GM12891 (cell line): ENCODE data around the gene ABCG1.
A peak's percentile ranks its signal among the peaks of the same experiment; 100 is the strongest.

Experiments used
- DNase-seq: peaks from one replicate; pipeline ENCODE4 v3.0.0; 2011; ENCODE audit warnings: low spot score; ENCODE audit not compliant: insufficient read length
- FAIRE-seq: peaks from 2 replicates; lab custom pipeline; 2011; peaks lifted over from hg19 to GRCh38; lab: Jason Lieb, UNC
- PAX5 ChIP-seq: IDR thresholded peaks from 2 replicates; pipeline ENCODE4 v1.6.1; 2011; ENCODE audit warnings: low read length, moderate library complexity, mild to moderate bottlenecking; ENCODE audit not compliant: insufficient read depth, severe bottlenecking
- POLR2A ChIP-seq: IDR thresholded peaks from 2 replicates; pipeline ENCODE4 v1.6.1; 2011; ENCODE audit warnings: low read depth, low read length, control low read depth
- POLR2AphosphoS5 ChIP-seq: IDR thresholded peaks from 2 replicates; pipeline ENCODE4 v1.6.1; 2011; ENCODE audit warnings: low read depth, low read length, control low read depth
- POU2F2 ChIP-seq: IDR thresholded peaks from 2 replicates; pipeline ENCODE4 v1.6.1; 2011; ENCODE audit warnings: low read depth, mild to moderate bottlenecking, control low read depth, low read length, moderate library complexity
- SPI1 ChIP-seq: IDR thresholded peaks from 2 replicates; pipeline ENCODE4 v1.6.1; 2011; ENCODE audit warnings: low read depth, low read length, control low read depth
- TAF1 ChIP-seq: IDR thresholded peaks from 2 replicates; pipeline ENCODE4 v1.6.1; 2011; ENCODE audit warnings: low read depth, low read length, control low read depth

Gene ABCG1

DNA sequence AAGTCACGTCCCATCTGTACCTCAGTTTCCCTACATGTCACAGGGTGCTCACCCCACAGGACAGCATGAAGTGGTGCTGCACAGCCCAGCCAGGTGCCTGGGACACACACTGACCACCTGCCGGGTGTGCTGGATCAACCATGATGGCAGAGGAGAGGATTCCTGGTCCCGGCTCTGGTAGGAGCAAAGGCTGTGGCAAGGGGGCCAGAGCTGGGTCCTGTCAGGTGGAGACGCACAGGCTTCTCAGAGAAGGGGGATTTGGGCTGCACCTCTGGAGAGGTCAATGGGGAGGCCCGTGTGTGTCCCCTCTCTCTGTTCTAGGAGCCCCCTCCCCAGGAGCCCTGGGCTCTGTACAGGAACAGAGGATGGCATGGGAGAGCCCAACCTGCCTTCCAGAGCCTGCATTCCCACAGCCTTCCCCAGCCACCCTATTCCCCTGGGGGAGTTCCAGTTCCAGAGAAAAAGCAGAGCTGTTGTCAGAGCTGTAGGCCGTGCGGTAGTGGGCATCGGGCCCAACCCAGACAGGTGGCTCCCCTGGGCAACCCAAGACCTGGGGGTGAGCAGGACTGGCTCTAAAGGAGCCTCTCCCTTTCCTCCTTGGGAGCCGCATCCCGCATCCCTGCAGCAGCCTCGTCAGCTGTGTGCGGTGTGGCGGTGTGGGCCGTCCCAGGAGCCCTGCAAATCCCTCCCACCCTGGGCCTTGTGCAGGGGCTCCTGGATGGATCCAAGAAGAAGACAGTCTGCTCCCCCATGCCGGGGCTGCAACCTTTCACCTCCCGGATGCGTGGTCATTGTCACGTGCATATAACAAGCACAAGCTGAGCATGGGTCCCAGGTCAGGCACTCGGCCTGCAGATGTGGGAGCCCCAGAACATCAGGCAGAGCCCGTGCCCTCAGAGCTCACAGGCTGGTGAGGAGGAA is 99.1 kb downstream of the ABCG1 start:
- DNase-seq: no peak
- no peak for FAIRE-seq
- TF ChIP-seq POLR2A (no peak), POU2F2 (no peak), TAF1 (no peak), PAX5 (no peak), POLR2AphosphoS5 (no peak), SPI1 (no peak)

DNA sequence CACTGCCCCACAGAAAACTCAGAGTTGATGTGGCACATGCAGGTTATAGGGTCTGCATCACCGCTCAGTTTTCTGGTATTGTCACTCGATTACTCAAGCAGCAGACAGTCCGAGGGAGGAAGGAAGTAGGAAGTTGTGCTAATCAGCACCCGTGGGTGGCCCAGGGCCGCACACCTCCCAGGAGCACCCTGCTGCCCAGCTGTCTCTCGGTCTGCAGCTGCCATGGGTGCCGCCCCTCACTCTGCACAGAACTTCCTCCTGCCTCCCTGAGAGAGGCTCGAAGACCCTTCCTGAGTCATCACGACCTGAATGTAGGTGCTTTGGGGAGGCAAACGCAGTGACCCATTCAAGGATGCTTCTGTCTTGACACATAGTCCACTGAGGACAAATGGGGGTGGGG is 100.4 kb downstream of the ABCG1 start:
- FAIRE-seq (peak; percentile 92), DNase-seq (no peak)
- TF ChIP-seq POLR2A (no peak), SPI1 (peak; percentile 60), POU2F2 (no peak), PAX5 (no peak), POLR2AphosphoS5 (no peak), TAF1 (no peak)

DNA sequence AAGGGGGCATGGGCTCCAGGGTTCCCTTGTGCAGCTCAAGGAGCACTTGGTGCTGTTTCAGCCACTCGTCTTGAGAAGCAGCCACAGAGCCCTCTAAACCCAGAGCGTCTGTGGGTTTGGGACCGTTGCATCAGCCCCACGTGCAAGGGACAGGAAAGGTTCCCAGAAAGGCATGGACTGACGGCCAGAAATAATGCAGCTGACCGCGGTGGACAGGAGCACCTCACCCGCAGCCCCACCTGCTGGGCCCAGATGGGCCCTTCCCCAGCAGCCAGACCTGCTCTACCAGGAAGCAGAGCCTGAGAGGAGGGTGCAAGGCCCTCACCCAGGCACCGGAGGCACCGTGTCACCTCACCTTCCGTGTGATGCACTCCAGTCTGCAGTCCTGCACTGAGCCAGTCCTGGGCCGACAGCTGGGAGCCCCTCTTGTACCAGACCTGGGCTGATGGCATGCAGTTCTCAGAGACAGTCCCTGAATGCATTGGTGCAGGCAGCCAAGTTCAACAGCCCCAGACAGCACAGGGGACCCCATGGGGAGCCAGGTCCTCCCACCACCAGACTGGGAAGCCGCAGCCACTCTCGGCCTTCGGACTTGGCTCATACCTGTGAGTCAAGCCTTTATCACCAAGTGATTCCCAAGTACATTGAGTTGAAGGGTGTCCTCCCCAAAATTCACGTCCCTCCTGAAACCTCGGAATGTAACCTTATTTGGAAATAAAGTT is 101.1 kb downstream of the ABCG1 start:
- DNase-seq: no peak
- no peak for FAIRE-seq

GRCh38 chr21:42320791-42321190 is 101.9 kb downstream of the ABCG1 start:
- no peak for FAIRE-seq
- no peak for DNase-seq
- no peak for TF ChIP-seq POLR2A
- no peak for TF ChIP-seq POU2F2
- TF ChIP-seq PAX5: no peak
- TF ChIP-seq SPI1: no peak
- TF ChIP-seq TAF1: no peak

More for the DNA sequence above, 101.1 kb downstream of the ABCG1 start:
- no peak for TF ChIP-seq SPI1
- TF ChIP-seq PAX5: no peak
- no peak for TF ChIP-seq POLR2A
- no peak for TF ChIP-seq POLR2AphosphoS5
- no peak for TF ChIP-seq TAF1
- no peak for TF ChIP-seq POU2F2

DNA sequence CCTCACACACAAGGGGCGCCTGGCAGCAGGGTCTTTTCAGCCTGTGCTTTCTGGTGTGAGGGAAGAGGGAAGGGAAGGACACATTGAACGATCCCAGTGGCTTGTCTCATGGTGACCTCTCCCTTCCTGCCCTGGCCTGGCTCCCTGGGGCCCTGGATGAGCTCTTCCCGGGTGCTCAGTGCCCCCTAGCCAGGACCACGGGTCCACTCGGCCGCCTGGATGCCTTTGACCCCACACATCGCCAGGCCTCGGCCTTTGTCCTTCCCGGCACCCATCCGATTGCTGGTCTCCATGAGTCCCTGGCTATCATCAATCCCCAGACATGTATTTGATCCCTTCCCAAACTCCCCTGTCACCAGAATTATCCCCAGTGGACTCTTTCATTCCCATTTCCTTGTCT is 102.3 kb downstream of the ABCG1 start:
- FAIRE-seq (no peak), DNase-seq (no peak)
- TF ChIP-seq TAF1 (no peak), POLR2AphosphoS5 (no peak), POLR2A (no peak), PAX5 (no peak), POU2F2 (no peak), SPI1 (no peak)

DNA sequence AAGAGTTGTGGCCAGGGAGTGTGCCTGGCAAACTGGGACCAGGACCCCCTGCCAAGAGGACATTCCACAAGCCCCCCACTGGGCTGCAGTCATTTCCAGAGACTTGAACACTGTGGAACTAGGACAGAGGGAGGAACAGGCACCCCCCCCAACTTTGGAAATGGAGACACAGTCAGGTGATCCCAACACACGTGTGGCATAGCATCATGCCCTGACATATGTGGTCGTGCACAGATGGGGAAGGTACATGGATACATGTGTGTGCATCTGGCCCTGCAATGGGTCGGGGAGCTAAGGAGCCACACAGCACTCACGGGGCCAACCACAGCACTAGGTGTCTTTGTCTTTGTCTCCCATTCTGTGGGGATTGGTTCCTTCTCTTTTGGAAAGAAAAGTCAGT is 102.9 kb downstream of the ABCG1 start:
- no peak for FAIRE-seq
- DNase-seq: no peak
- TF ChIP-seq TAF1 (no peak), SPI1 (no peak), POLR2AphosphoS5 (no peak)

GRCh38 chr21:42324896-42325295 is 106.0 kb downstream of the ABCG1 start:
- FAIRE-seq: no peak
- no peak for DNase-seq
- TF ChIP-seq TAF1 (no peak), POLR2AphosphoS5 (no peak), PAX5 (no peak), POU2F2 (no peak)

DNA sequence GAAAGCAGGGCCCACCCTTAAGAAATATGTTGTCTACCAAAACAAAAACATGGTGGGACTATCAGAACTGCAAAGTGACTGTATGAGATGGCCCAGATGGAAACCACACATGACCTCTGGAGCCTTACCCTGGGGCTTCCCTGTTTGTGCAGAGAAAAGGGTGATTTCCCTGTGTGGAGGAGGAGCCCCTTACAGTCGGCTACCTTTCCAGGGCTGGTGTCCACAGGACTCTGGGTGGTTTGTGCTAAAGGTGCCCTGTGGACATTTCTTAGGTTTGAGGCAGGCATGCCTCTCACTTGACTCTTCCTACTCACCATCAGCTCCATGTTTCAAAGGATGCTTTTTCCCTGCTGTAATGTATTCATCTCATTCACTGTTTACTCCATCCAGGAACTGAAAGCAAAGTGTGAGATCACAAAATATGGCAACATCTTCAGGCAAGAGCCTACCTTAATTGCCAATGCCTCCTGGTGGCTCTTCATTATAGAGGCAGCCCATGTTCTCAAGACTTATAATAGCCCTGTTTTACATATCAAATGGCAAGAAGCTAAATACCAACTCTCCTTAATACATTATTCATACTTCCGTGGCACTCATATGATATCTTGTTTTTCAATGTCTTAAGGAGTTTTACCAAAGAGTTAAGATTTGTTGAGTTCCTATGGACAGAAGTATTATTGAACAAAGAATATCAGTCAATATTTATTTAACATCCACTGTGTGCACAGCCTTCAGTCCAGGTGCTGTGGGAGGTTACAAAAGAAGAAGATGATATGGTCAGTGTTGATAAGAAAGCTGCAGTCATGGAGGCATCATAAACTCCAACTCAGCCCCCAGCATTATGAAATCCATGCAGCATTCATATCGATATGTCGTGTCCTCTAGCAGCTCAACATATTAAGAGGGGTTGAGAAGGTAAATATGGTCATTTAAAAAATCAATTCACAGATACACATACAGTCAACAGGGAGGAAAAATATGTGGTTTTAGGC is 111.7 kb downstream of the ABCG1 start:
- peak; percentile 70 for FAIRE-seq
- TF ChIP-seq SPI1: peak; percentile 55; the same call in 1 of the 2 replicates
- TF ChIP-seq PAX5: no peak
- TF ChIP-seq TAF1: no peak
- DNase-seq: no peak

GRCh38 chr21:42331660-42332059 is 112.7 kb downstream of the ABCG1 start:
- no peak for DNase-seq
- no peak for TF ChIP-seq TAF1
- no peak for TF ChIP-seq SPI1
- TF ChIP-seq POLR2A: no peak
- TF ChIP-seq POLR2AphosphoS5: no peak
- TF ChIP-seq PAX5: no peak
- TF ChIP-seq POU2F2: no peak
- no peak for FAIRE-seq
